Hematopoietic multipotent progenitor cell treated with erythropoietin and hydrocortisone succinate and interleukin-3 and kit ligand, for 4 days (in vitro differentiated cells): ENCODE measurements around the gene TIPIN.
"Not testable (repeated sequence)": the region's sequence is repeated elsewhere in the genome, so short reads cannot be mapped to it uniquely, and the experiment has no call there.

Source experiments
- DNase-seq: peaks from one replicate; pipeline ENCODE4 v3.0.0-alpha.2; 2015

TIPIN gene, protein sequence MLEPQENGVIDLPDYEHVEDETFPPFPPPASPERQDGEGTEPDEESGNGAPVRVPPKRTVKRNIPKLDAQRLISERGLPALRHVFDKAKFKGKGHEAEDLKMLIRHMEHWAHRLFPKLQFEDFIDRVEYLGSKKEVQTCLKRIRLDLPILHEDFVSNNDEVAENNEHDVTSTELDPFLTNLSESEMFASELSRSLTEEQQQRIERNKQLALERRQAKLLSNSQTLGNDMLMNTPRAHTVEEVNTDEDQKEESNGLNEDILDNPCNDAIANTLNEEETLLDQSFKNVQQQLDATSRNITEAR

DNA sequence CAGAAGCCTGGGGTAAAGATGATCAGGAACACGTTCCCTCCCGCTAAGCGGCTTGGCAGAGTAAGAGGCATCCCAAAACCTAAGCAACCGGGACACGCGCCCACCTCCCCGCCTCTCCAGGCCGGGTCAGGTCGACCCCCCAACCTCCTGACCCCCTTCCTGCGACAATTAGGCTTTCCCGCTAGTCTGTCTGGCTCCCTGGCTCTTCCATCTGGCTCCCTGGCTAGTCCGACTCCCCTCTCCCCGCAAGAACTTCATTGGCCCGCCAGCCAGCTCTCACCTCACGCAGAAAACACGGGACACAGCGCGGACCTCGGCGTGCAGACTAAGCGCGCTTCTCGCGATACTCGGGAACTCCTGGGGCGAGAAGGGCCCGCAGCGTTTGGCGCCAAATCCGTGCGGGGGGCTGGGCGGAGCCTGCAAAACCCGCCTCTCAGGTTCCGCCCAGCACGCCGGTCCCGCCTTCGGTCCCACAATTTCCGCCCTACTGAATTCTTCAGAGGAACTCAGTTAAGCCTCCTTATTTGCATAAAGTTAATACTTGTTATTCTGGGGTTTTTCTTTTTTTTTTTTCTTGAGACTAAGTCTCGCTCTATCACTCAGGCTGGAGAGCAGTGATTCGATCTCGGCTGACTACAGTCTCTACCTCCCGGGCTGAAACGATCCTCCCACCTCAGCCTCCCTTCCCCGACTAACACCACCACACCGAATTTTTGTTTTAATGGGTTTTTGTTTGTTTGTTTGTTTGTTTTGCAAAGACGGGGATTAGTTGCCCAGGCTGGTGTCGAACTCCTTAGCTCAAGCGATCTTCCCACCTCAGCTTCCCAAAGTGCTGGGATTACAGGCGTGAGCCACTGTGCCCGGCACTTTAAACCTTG lies at the start of gene TIPIN:
TSS of gene TIPIN (minus strand) at position 327 of the 878 bp plus-strand sequence. CDS start 3,738 bp downstream, outside the sequence.
- DNase-seq, result peak; percentile 99

DNA sequence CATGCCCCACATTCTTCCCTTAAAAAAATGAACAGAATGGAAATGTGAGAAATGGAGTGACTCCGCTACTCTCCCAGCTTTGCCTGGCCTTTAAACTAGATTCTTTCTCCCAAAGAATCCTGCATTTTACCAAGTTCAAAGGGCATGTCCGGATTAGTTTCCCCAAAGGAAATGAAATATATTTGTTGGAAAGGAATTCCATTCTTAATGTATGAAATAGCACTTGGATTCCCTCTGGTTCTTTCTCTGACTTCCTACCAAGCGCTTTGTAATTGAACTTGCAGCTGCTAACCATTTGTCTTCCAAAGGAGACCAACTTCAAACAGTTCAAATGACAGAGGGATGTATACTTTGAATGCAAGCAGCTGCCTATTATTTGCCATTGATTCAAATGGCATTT lies 49.1 kb upstream of the TIPIN start:
- no peak for DNase-seq

DNA sequence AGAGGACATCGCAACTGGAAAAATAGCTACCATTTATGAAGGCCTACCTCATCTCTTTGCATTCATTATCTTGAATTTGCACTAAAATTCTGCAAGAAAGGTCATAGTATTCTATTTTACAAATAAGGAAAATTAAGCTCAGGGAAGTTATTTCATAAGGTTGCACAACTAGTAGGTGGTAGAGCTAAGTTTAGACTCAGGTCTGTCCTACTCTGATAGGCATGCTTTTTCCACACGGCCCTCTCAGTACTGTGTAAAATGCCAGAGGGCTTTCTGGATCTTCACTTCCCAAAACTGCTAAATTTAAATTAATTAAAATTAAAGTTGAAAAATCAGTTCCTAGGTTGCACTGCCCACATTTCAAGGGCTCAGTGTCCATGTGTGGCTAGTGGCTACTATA lies 48.5 kb upstream of the TIPIN start:
- no peak for DNase-seq

DNA sequence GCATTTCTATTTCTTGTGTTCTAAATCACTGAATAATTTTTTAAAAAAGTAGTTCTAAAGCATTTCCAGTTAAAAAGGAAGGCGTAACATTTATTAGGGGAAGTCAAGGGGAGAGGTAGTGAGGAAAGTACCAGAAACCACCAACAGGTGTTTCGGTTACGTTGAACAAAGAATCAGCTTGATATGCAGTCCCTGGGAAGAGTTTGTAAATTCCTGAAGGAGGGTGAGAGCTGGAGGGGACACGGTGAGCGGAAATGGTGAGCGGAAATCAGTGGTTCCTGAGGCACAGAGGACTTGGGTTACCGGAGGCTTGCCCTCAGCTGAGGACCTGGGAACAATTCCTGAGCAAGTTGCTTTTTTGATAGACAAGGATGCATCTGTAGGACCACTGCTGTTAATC lies 48.0 kb upstream of the TIPIN start:
- DNase-seq, result no peak

DNA sequence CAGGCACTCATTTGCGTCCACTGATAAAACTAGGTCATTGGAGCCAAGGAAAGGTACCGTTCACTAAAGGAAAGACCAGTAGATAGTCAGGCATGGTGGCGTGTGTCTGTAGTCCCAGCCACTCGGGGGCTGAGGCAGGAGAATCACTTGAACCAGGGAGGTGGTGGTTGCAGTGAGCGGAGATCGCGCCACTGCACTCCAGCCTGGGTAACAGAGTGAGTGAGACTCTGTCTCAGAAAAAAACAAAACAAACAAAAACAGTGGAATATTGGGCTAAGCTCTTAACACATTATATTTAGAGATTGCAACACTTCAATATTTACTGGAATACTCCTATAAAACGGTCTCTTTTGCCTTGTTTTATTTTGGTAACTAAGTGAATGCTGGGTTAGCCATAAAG lies 47.6 kb upstream of the TIPIN start:
- DNase-seq, result no peak

DNA sequence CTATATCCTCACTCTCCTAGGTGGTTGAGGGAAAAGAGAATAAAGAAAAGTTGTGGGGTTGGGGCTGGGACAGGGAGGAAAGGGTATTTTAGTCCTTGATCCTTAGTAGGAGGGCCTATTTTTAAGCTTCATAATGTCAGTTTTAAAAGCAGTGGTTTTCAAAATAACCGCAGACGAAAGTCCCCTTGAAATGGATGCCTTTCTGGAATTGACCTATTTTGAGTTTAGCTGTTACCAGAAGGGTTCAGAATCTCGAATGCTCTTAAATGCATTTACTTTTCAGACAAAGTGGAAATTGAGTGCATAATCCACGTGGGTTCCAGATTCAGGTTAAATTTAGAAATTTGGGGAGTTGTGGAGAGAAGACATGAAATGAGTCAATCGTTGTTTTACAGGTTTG lies 46.8 kb upstream of the TIPIN start:
- DNase-seq, result no peak

DNA sequence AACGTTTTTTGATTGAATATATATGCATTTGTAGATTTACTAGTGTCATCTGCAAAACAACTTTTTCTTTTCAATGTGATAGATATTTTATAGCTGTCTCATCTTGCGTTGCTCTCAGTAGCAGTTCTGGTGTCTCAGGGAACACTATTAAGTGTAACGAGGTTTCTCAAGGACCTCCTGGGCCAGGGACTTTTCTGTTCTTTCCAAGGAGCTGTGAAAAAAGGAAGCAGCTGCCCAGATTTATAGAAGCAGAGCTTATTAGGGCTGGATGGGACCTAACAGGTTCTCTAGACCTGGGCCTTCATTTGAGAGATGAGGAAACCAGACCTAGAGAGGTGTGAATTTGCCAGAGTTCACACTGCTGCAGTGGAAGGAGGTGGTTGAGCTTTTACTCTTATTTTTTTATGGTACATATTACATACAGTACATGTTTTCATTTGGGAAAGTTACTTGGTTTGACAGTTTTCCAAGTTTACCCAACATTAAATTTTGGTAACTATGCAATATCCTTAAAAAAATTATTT lies 46.3 kb upstream of the TIPIN start:
- no peak for DNase-seq

DNA sequence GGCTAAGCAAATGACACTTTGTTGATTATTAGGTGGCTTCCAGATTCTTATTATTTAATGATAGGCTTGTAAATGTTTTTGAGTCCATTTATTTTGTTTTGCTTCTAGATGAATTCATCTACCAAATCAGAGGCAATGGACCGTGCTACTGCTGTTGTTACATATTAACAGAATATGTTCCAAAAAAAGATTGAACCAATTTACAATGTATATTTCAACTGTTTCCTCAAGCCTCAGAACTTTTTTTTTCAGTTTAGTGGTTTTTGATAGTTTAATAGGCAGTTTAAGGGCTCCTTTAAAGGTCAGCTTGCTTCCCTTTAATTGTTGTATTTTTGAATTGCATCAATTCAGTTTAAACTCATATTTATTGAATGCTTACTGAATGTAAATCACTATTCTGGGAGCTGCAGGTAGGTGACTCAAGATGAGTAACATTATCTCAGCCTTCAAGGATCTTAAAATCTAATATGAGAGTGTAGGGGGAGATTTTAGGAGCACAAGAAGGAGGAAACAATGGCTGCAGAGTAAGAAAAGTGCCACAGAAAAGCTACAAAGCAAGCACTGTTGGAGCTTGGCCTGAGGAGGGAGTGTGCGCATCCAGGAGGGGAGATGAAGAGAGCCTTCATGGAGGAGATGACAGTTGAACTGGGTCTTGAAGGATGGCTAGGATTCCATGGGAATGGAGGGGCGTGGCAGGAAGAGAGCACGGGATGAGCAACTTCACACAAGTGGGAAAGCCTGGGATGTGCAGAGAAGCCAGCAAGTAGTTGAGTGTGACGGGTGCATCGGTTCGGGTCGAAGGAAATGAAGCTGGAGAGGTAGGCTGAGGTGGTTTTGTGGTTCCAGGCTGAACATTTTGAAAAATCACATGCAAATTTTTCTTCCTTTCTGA lies 44.9 kb upstream of the TIPIN start:
- peak; percentile 32 for DNase-seq

DNA sequence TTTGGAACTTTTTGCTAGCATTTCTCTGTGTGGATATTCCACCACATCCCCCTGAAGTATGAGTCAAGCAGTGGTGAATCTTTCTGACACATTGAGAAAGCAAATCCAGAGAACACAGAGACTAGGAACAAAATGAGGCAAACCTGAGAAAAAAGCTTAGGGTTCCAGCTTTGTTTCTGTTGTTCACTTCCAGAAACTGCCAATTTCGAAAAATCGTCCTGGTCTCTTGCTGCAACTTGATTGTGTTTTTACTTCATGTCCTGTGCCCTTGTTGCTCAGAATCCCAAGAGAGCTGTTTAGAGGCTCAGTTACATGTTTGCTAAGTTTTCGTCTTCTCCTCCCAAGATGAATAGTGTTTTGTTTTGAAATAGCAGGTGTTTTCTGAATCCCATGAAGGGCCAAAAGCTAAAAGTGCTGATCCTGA lies 43.9 kb upstream of the TIPIN start:
- no peak for DNase-seq

DNA sequence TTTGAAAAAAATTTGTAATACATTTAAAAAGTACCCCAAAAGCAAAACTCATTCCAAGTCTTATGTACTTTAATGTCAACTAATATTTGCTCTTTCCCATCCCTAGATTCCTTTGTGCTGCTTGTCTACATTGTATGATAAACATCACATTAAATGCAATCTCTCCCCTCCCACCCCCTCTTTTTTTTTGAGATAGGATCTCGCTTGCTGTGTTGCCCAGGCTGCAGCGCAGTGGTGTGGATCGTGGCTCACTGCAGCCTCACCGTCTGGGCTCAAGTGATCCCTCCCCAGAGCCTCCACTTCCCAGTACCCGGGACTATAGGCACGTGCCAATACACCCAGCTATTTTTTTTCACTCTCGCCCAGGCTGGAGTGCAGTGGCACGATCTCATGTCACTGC lies 42.8 kb upstream of the TIPIN start:
- DNase-seq, result no peak

DNA sequence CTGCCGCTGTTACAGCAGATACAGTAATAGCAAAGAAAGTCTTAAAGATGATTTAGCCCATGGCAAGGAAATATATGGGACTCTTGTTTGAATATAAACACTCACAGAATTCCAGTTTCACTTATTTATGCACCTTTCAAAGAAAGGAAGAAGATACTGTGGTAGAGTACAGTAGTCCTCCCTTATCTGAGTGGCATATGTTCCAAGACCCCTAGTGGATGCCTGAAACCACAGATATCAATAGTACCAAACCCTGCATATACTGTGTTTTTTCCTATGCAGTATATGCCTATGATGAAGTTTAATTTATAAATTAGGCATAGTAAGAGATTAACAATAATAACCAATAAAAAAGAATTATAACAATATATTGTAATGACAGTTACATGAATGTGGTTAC lies 38.4 kb upstream of the TIPIN start:
- DNase-seq, result peak; percentile 74

DNA sequence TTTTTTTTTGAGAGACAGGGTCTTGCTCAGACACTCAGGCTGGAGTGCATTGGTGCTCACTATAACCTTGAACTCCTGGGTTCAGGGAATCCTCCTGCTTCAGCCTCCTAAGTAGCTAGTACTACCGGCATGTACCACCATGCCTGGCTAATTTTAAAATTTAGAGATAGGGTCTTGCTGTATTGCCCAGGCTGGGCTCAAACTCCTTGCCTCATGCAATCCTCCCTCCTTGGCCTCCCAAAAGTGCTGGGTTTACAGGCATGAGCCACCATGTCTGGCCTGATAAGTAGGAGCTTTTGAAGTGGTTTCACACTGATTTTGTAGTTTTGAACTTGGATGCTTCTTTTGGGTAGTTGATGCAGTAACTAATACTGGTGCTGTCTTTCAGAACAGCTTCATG lies 38.0 kb upstream of the TIPIN start:
- DNase-seq, result no peak

DNA sequence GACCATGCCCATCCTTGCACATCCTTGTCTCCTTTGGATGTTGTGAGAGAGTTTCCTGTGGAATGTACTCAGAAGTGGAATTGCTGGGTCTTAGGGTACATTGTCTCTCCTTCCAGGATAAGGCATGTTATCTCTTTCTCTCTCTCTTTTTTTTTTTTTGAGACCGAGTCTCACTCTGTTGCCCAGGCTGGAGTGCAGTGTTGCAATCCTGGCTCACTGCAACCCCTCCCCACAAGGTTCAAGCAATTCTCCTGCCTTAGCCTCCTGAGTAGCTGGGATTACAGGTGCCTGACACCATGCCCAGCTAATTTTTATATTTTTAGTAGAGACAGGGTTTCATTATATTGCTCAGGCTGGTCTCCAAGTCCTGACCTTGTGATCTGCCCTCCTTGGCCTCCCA lies 36.6 kb upstream of the TIPIN start:
- DNase-seq, result not testable (repeated sequence)

DNA sequence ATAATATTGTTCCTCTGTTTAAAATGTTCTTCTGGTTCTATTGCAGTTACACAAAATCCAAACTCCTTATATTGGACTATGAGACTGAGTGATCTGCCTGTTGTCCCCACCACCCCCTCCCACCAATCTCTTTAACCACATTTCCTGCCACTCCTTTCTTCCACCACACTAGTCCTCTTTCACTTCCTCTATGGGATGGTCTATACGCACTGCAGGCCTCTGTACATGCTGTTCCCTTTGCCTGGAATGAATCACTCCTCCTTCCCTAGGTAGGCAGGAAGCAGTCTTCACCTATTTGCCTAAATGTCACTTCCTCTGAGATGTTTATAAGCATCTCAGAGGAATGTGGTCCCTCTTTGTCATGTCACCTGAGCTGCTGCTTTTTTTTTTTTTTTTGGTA lies 34.2 kb upstream of the TIPIN start:
- peak; percentile 87 for DNase-seq

DNA sequence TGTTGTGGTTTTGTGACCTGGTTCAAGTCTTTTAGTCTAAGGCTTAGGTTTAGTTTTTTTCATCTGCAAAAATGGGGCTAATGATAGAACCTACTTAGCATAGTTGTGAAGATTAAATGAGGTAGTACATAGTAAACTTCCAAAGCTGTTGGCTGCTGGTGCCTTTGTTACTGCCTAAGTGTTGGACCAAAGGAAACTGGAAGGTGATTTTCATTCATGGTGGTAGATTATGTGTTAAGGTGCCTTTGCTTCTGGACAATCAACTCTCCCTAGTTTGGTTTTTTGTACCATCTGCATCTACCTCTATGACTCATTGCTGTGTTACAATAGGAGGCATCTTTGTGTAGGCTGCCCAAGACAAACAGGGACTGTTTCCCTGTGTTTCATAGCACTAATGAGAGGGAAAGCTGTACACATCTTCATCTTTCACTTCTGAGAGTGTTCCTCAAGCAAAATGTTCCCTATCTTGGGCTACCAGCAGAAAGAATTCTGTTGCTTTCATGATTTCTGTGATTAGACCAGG lies 33.4 kb upstream of the TIPIN start:
- DNase-seq, result no peak

DNA sequence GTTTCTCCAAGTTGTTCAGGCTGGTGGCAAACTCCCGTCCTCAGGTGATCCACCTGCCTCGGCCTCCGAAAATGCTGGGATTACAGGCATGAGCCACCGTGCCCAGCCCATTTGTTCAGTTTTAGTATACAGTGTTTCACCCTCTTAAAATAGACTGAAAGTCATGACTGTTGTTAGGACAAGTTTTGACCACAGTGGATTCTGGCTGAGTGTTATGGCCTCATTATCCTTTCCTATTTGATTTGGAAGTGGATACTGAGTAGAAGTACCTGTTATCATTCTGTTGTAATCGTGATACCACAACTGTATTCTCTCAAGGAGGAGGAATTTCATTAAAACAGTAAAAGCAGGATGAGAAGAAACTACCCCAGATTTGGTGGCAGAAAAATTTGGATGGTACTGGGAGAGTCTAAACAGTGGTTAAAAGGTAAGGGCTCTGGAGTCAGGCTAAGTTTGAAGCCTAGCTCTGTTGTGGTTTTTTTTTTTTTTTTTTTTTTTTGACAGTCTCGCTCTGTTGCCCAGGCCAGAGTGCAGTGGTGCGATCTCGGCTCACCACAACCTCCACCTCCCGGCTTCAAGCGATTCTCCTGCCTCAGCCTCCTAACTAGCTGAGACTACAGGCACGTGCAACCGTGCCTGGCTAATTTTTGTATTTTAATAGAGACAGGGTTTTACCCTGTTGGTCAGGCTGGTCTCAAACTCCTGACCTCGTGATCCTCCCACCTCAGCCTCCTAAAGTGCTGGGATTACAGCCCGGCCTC lies 32.8 kb upstream of the TIPIN start:
- DNase-seq, result no peak

DNA sequence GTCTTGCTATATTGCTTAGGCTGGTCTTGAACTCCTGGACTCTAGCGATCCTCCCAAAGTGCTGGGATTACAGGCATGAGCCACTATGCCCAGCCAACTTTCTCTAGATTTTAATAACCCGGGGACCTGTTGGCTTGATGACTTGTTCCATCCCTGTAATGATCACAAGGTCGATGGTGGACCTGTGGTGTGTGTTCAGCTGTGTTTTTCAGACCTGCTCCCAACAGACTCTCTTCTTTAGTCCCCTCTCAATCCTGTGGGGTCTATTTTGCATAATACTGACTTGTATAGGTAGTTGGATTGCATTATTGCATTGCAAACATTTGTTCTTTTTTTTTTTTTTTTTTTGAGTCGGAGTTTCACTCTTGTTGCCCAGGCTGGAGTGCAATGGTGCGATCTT lies 32.1 kb upstream of the TIPIN start:
- DNase-seq, result no peak

DNA sequence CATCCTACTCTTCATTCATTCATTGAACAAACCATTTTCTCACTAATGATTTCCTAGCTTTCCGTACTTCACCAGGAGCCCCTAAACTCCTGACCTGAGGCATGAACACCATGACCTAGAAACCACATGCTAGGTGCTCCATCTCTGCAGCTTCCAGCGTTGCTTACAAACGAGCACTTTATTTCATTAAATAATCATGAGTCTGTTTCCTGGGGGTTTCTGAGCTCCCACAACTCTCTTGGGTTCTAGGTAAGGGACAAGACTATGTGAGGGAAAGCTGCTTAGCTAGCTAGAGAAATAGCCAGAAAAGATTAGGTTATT lies 31.5 kb upstream of the TIPIN start:
- no peak for DNase-seq

DNA sequence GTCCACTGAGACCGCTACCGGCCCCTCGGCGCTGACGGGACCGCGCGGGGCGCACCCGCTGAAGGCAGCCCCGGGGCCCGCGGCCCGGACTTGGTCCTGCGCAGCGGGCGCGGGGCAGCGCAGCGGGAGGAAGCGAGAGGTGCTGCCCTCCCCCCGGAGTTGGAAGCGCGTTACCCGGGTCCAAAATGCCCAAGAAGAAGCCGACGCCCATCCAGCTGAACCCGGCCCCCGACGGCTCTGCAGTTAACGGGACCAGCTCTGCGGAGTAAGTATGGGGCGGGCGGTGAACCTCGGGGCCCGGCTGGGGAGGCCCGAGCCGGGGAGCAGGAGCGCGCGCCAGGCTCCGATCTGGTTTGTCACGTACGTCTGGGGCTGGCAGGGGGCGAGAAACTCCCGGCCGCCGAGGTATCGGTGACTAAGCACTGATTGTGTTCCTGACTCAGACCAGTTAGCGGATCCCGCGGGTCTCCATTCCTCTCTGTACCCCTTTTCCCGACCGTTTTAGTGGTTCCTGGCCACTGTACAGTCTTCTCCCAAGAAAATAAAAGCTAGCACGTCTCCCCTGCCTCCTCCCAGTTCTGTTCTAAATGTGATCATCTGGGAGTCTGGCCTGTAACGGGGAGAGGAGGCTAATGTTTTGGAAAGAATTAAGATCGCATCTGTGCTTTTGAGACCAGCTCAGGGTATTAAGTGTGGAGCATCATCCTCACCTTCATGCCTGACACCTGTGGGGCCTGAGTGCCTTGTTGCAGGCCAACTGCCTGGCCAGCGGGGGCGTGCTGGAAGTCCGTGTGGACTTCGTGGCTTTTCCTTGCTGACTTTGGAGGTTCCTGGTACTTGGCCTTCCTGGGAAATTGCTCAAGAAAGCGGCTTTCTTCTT lies 30.9 kb upstream of the TIPIN start:
- peak; percentile 72 for DNase-seq

DNA sequence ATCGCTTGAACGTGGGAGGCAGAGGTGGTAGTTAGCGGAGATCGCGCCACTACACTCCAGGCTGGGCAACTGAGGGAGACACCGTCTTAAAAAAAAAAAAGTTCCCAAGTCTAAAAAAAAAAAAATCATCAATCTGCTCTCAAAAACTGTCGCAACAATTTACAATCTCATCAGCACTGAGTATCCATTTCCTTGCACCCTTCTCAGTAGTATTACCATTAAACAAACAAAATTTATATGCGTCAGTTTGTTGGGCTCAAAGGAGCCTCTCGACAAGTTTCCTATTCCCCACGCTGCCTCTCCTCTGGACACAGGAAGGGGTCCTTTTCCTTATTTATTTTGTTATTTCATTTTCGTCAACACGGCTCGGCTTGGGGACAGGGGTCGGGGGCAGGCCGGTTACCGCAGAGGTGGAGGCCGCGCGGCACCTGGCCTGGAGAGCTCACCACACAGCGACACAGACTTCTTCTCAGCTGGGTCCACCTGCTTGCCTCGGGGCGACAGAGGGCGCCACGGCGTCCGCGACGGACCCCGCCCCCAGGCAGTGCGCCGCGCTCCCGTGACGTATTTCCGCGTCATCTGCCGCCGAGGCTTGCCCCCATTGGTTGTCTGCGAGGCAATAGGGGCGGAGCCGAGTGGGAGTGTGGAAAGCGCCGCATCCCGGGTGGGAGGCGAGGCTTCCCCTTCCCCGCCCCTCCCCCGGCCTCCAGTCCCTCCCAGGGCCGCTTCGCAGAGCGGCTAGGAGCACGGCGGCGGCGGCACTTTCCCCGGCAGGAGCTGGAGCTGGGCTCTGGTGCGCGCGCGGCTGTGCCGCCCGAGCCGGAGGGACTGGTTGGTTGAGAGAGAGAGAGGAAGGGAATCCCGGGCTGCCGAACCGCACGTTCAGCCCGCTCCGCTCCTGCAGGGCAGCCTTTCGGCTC lies 30.0 kb upstream of the TIPIN start, which contains the start of gene MAP2K1:
TSS of gene MAP2K1 (plus strand) at position 709 of the 920 bp plus-strand sequence. CDS start 436 bp downstream, outside the sequence.
- peak; percentile 99 for DNase-seq
